Transverse colon (tissue), 4 donors: ENCODE results near the gene FAM135A.

Source experiments
- POLR2AphosphoS5 ChIP-seq, 3 donors: sonication (generic); formaldehyde crosslinking; IDR thresholded peaks; one replicate each; pipeline ENCODE4 v1.6.1; 2016; ENCODE audit warnings: antibody characterized with exemption in 3 of 3
- TF ChIP-seq, protein P1 (sequence below), 5 experiments: fragments of 200-600 bp in 3 of 5; fragments of 450-650 bp in 2 of 5; sonication (generic) in 3 of 5; IDR thresholded peaks; 1 replicate in 2 of 5; 2 replicates in 3 of 5; pipeline ENCODE4 v1.5.1; 2016 to 2017; ENCODE audit warnings: antibody characterized with exemption in 5 of 5, inconsistent platforms in 3 of 5, mild to moderate bottlenecking in 2 of 5, moderate library complexity in 1 of 5

GRCh38 chr6:70377372-70377771 is 35.9 kb upstream of the FAM135A start:
- TF ChIP-seq, protein P1, sequence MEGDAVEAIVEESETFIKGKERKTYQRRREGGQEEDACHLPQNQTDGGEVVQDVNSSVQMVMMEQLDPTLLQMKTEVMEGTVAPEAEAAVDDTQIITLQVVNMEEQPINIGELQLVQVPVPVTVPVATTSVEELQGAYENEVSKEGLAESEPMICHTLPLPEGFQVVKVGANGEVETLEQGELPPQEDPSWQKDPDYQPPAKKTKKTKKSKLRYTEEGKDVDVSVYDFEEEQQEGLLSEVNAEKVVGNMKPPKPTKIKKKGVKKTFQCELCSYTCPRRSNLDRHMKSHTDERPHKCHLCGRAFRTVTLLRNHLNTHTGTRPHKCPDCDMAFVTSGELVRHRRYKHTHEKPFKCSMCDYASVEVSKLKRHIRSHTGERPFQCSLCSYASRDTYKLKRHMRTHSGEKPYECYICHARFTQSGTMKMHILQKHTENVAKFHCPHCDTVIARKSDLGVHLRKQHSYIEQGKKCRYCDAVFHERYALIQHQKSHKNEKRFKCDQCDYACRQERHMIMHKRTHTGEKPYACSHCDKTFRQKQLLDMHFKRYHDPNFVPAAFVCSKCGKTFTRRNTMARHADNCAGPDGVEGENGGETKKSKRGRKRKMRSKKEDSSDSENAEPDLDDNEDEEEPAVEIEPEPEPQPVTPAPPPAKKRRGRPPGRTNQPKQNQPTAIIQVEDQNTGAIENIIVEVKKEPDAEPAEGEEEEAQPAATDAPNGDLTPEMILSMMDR (IDR thresholded peaks at IDR 0.05): no peak
- no peak for TF ChIP-seq POLR2AphosphoS5 (IDR thresholded peaks at IDR 0.05)
